Activated B cell treated with CpG ODN at 0.5 μM for 24 hours (primary cell): Measurements from ENCODE around the gene BCAR1. TPM values are rescaled to one million over a fixed set of nuclear protein-coding genes. Genes with fewer than 3 reads are reported as not detected.
"Not testable (repeated sequence)": the region's sequence is repeated elsewhere in the genome, so short reads cannot be mapped to it uniquely, and the experiment has no call there.

ENCODE experiments used
- ATAC-seq: fragments of 200-7000 bp; cut with Tn5 transposase; one replicate; pipeline ENCODE4 v1.10.0; 2021; ENCODE audit warnings: low read depth, mild to moderate bottlenecking, moderate library complexity
- CTCF ChIA-PET: fragments of 350-600 bp; sonication (Branson Sonifier 250); formaldehyde crosslinking; loops from one replicate; lab custom pipeline; 2021; ENCODE audit warnings: antibody characterized with exemption; lab: Charles Lee
- POLR2A ChIA-PET: fragments of 350-600 bp; sonication (Branson Sonifier 250); formaldehyde crosslinking; loops from one replicate; lab custom pipeline; 2021; ENCODE audit warnings: antibody characterized with exemption; lab: Charles Lee
- DNase-seq: peaks from one replicate; pipeline ENCODE4 v3.0.0; 2022
- H3K27ac Mint-ChIP-seq: one replicate; pipeline ENCODE4 v1.8.0; 2020; ENCODE audit warnings: mixed read lengths
- H3K27me3 Mint-ChIP-seq: one replicate; pipeline ENCODE4 v1.8.0; 2021; ENCODE audit warnings: mixed read lengths
- H3K36me3 Mint-ChIP-seq: one replicate; pipeline ENCODE4 v1.8.0; 2021; ENCODE audit warnings: low read depth, mixed read lengths
- H3K4me1 Mint-ChIP-seq: one replicate; pipeline ENCODE4 v1.8.0; 2021; ENCODE audit warnings: mixed read lengths
- H3K4me3 Mint-ChIP-seq: one replicate; pipeline ENCODE4 v1.8.0; 2020; ENCODE audit warnings: mild to moderate bottlenecking, mixed read lengths
- H3K9me3 Mint-ChIP-seq: one replicate; pipeline ENCODE4 v1.8.0; 2020; ENCODE audit warnings: mixed read lengths
- intact Hi-C: fragments of 100-400 bp; cut with micrococcal nuclease; formaldehyde crosslinking; loops from one replicate; pipeline ENCODE4 v1.15.1; 2024
- total RNA-seq: library from RNA; stranded (reverse); gene quantifications from 2 replicates; pipeline ENCODE4 v1.2.3, GENCODE V29; 2022
- TF ChIP-seq, protein P1 (sequence below): fragments of 200-600 bp; IDR thresholded peaks from one replicate; pipeline ENCODE4 v1.8.0; 2022; ENCODE audit warnings: antibody characterized with exemption, mild to moderate bottlenecking

BCAR1 gene
- total RNA-seq, 1 donor from 2014 or later, result not detected

DNA sequence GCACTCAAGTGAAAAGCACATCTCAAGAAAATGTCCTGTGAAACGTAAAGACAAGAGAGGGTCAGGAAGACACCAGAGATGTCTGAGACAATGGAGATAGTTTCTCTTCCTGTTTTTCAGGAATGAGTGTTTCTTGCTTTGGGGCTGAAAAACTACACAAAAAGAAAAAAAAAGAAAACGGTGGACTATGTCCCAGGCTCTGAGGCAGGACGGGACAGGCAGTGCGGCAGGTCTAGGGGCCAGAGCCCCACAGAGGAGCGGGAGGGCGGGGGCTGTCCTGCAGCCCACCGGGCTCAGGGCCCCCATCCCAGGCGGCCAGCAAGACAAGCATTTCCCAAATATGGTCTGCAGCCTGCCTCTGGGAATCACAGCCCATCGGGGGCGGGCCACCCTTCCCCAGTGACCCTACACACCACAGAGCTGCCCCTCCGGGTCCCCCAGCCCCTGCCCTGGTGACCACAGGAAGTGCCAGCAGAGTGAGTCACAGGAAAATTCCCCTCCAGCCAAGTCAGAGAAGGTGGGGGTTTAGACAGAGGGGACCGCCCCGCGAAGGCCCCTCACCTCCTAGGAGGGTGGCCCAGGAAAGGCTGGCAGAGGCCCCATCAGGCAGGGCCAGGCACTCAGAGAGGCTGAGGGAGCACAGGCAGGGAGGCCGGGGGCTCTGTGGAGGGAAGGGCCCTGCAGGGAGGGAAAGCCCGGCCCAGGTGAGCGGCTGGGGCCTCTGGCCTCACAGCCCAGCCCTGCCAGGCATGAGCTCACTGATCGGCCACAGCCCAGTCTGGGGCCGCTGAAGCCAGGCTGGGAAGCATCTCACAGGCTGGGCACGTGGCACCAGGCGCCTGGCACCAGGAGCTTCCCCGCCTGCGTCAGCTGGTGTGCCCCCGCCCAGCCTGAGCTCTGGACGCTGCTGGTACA, 6.3 kb downstream of the BCAR1 start:
- TF ChIP-seq, protein P1, sequence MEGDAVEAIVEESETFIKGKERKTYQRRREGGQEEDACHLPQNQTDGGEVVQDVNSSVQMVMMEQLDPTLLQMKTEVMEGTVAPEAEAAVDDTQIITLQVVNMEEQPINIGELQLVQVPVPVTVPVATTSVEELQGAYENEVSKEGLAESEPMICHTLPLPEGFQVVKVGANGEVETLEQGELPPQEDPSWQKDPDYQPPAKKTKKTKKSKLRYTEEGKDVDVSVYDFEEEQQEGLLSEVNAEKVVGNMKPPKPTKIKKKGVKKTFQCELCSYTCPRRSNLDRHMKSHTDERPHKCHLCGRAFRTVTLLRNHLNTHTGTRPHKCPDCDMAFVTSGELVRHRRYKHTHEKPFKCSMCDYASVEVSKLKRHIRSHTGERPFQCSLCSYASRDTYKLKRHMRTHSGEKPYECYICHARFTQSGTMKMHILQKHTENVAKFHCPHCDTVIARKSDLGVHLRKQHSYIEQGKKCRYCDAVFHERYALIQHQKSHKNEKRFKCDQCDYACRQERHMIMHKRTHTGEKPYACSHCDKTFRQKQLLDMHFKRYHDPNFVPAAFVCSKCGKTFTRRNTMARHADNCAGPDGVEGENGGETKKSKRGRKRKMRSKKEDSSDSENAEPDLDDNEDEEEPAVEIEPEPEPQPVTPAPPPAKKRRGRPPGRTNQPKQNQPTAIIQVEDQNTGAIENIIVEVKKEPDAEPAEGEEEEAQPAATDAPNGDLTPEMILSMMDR, result no peak
- Mint-ChIP-seq H3K27ac (no peak overlapping the region), H3K36me3 (no peaks in the 10 kb centered on the region), H3K9me3 (no peaks in the 10 kb centered on the region), H3K27me3 (peaks cover 51% of the 10 kb centered on the region), H3K4me1 (peaks cover 12% of the 10 kb centered on the region), H3K4me3 (no peak overlapping the region)
- POLR2A ChIA-PET, result no interaction called here
- CTCF ChIA-PET, result no interaction called here
- intact Hi-C loops, result no loop called here
- DNase-seq (no peak), ATAC-seq (no peak)

DNA sequence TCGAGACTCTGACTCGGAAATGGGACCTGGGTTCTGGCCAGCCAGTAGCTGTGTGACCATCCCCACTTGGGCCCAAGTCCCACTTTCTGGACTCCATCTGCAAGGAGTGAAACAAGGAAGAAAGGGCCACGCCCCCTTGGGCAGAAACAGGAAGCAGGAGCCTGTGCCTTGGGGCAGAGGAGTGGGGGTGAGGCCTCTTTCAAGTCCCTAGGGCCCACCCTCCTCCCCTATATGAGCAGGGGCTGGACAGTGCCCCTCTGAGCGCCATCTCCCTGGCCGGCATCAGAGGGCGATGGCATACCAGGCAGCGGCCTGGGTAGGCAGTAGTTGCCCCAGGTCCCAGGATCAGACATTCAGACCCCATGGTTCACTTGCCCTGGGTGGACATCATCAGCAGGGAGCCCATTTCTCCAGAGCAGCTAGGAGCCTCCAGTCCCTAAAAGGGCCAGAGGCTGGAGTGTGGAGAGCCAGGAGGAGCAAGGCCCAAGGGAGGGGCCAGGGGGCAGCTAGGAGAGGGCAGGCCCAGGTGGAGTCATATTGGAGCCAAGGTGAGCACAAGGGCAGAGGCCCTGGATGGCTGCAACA, 7.1 kb downstream of the BCAR1 start:
- ATAC-seq, result no peak
- TF ChIP-seq, protein P1, result no peak
- Mint-ChIP-seq H3K36me3 (no peaks in the 10 kb centered on the region), H3K9me3 (no peaks in the 10 kb centered on the region), H3K27me3 (peaks cover 52% of the 10 kb centered on the region), H3K27ac (no peak overlapping the region), H3K4me1 (peaks cover 10% of the 10 kb centered on the region), H3K4me3 (no peak overlapping the region)
- DNase-seq, result no peak
- ChIA-PET POLR2A (no interaction called here), CTCF (no interaction called here)
- intact Hi-C loops, result no loop called here

DNA sequence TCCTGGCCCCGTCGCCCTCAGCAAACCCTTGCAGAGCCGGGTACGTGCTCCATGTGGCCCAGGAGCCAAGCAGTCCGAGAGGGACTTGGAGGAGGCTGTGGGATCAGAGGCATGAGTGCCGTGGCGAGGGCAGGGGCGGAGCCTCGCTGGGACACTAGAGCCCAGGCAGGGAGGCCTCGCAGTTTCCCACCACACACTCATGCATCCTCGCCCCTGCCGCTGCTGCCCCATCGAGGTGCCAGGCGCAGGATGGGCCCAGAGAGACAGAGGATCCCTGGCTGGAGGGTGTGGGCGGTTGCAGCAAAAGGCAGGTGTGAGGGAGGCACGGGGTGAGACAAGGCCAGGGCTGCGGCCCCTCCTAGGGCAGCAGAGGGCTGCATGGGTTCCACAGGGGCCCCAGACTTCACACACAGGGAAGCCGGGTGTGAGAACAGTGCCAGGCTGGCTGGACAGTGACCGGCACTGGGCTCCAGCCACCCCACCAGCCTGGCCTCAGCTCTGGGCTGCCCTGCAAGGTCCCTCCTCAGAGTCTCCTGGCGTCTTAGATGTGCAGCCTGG, 7.7 kb downstream of the BCAR1 start:
- peaks cover 55% of the 10 kb centered on the region for H3K27me3 Mint-ChIP-seq
- DNase-seq, result no peak
- intact Hi-C loops, result no loop called here
- H3K9me3 Mint-ChIP-seq, result no peaks in the 10 kb centered on the region
- H3K4me1 Mint-ChIP-seq, result peaks cover 10% of the 10 kb centered on the region
- ATAC-seq, result no peak
- no peak overlapping the region for H3K4me3 Mint-ChIP-seq
- ChIA-PET CTCF (no interaction called here), POLR2A (no interaction called here)
- no peak overlapping the region for H3K27ac Mint-ChIP-seq
- H3K36me3 Mint-ChIP-seq, result no peaks in the 10 kb centered on the region
- TF ChIP-seq, protein P1, result no peak

DNA sequence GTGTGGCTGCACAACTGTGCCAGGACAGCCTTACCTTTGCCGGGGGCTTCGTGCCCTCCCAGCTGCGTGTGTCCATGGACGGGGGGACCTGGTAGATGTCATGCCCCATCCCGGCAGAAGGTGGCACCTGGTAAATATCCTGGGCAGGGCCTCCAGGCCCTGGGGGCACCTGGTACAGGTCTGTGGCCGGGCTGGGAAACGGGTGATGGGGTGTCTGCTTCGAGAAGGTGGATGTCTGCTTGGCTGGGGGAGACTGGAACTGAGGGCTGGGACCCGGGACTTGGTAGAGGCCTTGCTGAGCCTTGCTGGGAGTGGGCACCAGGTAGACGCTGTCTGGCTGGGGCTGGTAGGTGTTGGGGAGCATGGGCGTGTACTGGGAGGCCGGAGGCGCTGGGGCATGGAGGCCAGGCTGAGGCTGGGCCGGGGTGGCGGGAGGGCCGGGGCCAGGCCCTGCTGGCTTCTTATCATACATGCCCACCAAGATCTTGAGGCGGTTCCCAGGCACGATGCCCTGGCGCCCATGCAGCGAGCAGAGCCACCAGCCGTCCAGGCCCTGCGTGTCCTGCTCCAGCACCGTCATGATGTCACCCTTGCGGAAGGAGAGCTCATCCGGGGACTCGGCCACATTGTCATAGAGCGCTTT, 8.9 kb downstream of the BCAR1 start:
- H3K4me1 Mint-ChIP-seq, H3K36me3 Mint-ChIP-seq, DNase-seq, H3K4me3 Mint-ChIP-seq, ATAC-seq, intact Hi-C loops, H3K9me3 Mint-ChIP-seq: not testable (repeated sequence)
- POLR2A ChIA-PET, result interaction anchor here (0.6 kb wide), 1 partner anchor 26 kb away, joined by 4 read pairs; no protein-coding TSS in a partner anchor
- CTCF ChIA-PET, result interaction anchor here (0.7 kb wide), 1 partner anchor 152 kb away, joined by 3 read pairs; no protein-coding TSS in a partner anchor
- Mint-ChIP-seq H3K27ac (peak overlapping the region; percentile 30), H3K27me3 (peaks cover 46% of the 10 kb centered on the region)

DNA sequence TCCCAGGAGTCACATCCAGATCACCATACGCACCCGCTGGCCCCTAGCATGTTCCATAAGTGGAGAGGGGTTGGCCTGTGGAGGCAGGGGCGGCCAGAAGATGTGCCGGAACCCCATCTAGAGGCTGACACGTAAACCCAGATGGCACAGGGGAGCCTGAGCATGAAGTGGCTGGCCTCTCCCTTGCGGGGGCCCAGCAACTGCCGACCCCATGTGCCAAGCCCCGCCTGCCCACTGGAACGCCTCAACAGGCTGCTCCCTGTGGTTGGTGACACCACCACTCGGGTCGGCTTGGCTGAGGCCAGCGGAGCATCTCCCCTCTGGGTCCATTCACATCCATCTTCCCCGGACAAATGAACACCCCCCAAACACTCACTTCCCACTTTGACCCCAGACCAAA, 9.5 kb downstream of the BCAR1 start:
- DNase-seq, result no peak
- ChIA-PET POLR2A (no interaction called here), CTCF (no interaction called here)
- H3K27ac Mint-ChIP-seq, result no peak overlapping the region
- no peaks in the 10 kb centered on the region for H3K36me3 Mint-ChIP-seq
- no peak for ATAC-seq
- intact Hi-C loops, result no loop called here
- peaks cover 46% of the 10 kb centered on the region for H3K27me3 Mint-ChIP-seq
- no peaks in the 10 kb centered on the region for H3K9me3 Mint-ChIP-seq
- H3K4me3 Mint-ChIP-seq, result no peak overlapping the region
- peaks cover 10% of the 10 kb centered on the region for H3K4me1 Mint-ChIP-seq
- TF ChIP-seq, protein P1, result no peak
